ACHN (cell line): ENCODE measurements around the gene SRM.
"Not testable (repeated sequence)": the region's sequence is repeated elsewhere in the genome, so short reads cannot be mapped to it uniquely, and the experiment has no call there.

Source experiments
- DNase-seq: peaks from one replicate; pipeline ENCODE4 v3.0.0-alpha.2; 2015
- in situ Hi-C: cut with HindIII; loops from 2 replicates; pipeline ENCODE4 v1.10.0; 2017; ENCODE audit warnings: low sequenced_read_pairs, low pct_ligation_motif_present, low pct_unique_long_range_greater_than_20kb

The SRM gene

GRCh38 chr1:11059968-11060830 lies at the start of gene SRM:
Gene SRM (minus strand): TSS chr1:11060018. CDS start chr1:11059943, 75 bp downstream.
- in situ Hi-C loops: no loop called here
- peak; percentile 89 for DNase-seq

GRCh38 chr1:11109047-11109760 lies 49.4 kb upstream of the SRM start:
- DNase-seq: no peak
- in situ Hi-C loops: no loop called here

- in situ Hi-C loops: no loop called here
- DNase-seq: no peak
These were observed 47.8 kb upstream of the SRM start for GRCh38 chr1:11107599-11107998.

DNA sequence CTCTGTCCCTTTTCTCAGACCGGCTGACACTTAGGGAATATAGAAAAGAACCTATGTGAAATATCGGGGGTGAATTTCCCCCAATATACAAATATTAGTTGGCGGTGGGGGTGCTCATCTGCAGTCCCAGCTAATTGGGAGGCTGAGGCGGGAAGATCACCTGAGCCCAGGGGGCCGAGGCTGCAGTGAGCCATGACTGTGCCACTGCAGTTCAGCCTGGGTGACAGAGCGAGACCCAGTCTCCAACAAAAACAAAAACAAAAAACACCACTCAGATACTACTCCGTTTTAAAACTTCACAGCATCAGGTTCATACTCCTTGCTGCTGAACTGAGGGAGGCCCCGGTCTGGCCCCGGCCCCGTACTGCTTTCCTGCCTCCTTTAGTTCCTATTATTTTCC lies 45.8 kb upstream of the SRM start:
- in situ Hi-C loops: no loop called here
- no peak for DNase-seq

GRCh38 chr1:11101347-11101746 lies 41.5 kb upstream of the SRM start:
- in situ Hi-C loops: no loop called here
- no peak for DNase-seq

- in situ Hi-C loops, DNase-seq: not testable (repeated sequence)
These were observed 41.0 kb upstream of the SRM start for GRCh38 chr1:11100806-11101205.

DNA sequence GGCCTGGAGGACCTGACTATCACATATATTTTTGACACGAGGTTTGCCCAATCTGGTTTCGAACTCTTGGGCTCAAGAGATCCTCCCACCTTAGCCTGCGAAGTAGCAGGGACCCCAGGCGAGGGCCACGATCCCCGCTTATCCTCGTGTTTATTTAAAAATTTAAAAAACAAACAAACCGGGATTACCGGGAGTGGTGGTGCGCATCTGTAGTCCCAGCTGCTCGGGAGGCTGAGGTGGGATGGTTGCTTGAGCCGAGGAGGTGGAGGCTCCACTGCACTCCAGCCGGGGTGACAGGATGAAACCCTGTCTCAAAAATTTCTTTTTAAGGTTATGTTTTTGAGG lies 40.3 kb upstream of the SRM start:
- DNase-seq: no peak
- in situ Hi-C loops: no loop called here

GRCh38 chr1:11099310-11100148 lies 39.7 kb upstream of the SRM start, which contains the start of gene EXOSC10:
Gene EXOSC10 (minus strand): TSS chr1:11099869. CDS start chr1:11099831, 38 bp downstream.
- in situ Hi-C loops: no loop called here
- DNase-seq: peak; percentile 89

- no peak for DNase-seq
- in situ Hi-C loops: no loop called here
These were observed 39.1 kb upstream of the SRM start for GRCh38 chr1:11098931-11099309.

DNA sequence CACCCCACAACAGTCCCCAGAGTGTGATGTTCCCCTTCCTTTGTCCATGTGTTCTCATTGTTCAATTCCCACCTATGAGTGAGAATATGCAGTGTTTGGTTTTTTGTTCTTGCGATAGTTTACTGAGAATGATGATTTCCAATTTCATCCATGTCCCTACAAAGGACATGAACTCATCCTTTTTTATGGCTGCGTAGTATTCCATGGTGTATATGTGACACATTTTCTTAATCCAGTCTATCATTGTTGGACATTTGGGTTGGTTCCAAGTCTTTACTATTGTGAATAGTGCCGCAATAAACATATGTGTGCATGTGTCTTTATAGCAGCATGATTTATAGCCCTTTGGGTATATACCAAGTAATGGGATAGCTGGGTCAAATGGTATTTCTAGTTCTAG lies 24.0 kb upstream of the SRM start:
- DNase-seq, in situ Hi-C loops: not testable (repeated sequence)

- in situ Hi-C loops: no loop called here
- DNase-seq: no peak
These were observed 21.1 kb upstream of the SRM start for GRCh38 chr1:11080931-11081330.

DNA sequence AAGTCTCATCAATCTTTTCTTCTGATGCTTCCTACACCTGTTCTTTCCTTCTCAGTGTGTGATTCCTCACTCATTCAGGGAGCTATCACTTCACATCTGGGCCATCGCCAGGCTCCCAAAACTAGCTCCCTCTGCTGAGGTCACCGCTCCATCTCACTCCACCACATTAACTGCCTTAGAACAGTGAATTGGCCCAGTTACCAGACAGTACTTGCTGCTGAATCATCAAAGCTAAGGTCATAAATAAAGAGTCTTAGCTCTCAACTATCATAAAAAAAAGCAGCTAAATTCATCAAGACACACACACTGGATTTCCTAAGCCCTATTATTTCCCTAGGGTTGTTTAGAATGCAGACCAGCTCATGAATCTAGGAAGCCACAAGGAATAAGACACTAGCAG lies 18.8 kb upstream of the SRM start:
- DNase-seq: no peak
- in situ Hi-C loops: no loop called here

GRCh38 chr1:11073398-11073797 lies 13.6 kb upstream of the SRM start:
- in situ Hi-C loops, DNase-seq: not testable (repeated sequence)

DNA sequence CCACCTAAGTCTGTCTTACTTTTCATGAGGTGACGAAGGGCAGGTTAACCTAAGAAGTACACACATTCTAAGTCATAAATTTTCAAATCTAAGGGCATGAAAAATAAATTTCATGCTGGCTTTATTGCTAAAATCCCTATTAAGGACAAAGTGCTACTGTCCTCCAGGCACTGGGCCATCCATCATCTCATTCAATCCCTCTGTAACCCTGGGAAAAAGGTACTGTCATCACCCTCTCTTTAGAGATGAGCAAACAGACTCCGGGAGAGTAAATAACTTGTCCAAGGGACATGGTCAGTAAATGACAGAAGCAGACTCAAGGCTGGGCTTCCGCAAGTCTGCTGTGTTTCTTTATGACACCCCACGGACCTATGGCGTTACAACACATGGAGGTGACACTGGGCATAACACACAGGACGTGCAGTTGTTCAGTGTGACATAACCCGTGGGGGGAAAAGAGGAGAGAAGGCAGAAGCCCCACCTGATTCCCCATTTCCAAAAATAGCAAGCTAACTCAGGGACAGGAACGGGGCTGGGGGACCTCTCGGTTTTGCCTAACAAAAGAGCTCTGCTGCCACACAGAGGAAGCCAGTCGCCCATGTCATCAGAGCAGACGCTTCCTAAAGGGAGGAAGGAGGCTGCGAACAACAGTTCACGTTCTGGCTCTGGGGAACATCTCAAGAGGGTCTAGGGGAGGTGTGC lies 12.5 kb upstream of the SRM start:
- in situ Hi-C loops: no loop called here
- DNase-seq: no peak

- in situ Hi-C loops: no loop called here
- DNase-seq: no peak
These were observed 11.8 kb upstream of the SRM start for GRCh38 chr1:11071463-11072215.

DNA sequence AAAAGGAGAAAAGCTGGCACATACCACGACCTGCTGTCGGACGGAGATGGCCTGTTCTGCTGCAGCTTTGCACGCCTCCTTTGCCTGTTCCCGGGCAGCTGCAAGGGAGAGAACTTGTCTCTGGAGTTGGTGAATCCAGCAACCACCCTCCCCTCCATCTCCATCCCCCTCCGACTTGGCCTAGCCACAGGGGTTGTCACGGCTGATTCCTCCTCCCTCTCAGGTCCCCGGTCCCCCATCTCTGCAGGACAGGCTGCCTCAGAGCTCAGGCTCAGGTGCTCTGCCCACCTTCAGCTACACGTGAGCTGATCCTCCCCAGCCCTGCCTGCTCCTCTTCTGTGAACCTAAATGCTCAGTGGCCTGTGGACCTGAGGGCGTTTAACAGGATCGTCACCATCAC lies 11.1 kb upstream of the SRM start:
- DNase-seq: no peak
- in situ Hi-C loops: no loop called here

DNA sequence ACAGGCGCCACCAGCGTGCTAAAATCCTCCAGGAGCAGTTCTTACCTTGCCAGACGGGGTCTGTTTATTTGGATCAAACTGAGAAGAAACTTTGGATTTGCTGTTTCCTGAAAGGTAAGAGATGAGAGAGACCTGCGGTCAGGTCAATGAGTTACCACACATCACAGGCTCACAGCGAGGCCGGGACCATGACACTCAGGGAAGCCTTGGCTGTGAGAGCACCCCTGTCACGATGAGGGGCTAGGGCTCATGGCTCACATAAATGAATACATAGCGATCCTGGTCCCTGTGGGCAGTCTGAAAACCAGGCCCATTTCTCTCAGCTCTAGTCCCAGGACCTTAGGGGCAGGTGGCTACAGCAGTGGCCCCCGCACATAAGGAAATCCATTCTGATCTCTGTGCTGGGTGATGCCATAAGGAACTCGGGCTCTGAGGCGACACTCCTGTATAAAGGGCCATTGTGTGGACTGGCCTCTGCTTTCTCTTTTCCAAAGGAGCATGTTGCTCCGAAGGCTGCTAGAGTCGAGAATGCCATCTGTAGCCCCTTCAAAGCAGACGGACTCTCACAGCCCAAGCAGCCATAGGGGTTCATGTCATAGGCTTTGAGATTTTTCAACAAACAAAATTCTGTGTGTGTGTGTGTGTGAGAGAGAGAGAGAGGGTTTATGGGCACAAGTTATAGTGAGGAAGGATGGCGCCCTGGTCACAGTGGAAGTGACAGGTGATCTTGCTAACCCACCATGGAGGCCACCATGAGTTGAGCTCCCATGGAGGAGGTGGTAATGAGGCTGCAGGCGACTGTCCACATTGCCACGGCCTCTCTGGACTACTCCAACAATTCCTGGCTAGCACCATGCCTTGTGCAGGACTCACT lies 9.0 kb upstream of the SRM start:
- no peak for DNase-seq
- in situ Hi-C loops: no loop called here
